PFSK-1 (cell line): ENCODE measurements around the gene DNM1.

Experiments used
- POLR2AphosphoS5 ChIP-seq: IDR thresholded peaks from 2 replicates; pipeline ENCODE4 v1.6.1; 2012; ENCODE audit warnings: low read depth, mild to moderate bottlenecking, control low read depth, low read length, moderate library complexity
- SIN3A ChIP-seq: IDR thresholded peaks from 2 replicates; pipeline ENCODE4 v1.6.1; 2012; ENCODE audit warnings: mild to moderate bottlenecking, low read length, moderate library complexity, borderline replicate concordance; ENCODE audit not compliant: insufficient read depth
- TAF1 ChIP-seq: IDR thresholded peaks from 2 replicates; pipeline ENCODE4 v1.6.1; 2012; ENCODE audit warnings: low read length, control low read depth, borderline replicate concordance; ENCODE audit not compliant: insufficient read depth
- TF ChIP-seq, protein P1 (sequence below), 2 experiments: IDR thresholded peaks; 2 replicates each; pipeline versions ENCODE4 v1.6.1 to v1.8.0; 2011 to 2012; ENCODE audit warnings: low read depth in 2 of 2, low read length in 2 of 2, control low read depth in 1 of 2, inconsistent platforms in 1 of 2, mild to moderate bottlenecking in 1 of 2, moderate library complexity in 1 of 2; ENCODE audit not compliant: insufficient read depth in 1 of 2

DNA sequence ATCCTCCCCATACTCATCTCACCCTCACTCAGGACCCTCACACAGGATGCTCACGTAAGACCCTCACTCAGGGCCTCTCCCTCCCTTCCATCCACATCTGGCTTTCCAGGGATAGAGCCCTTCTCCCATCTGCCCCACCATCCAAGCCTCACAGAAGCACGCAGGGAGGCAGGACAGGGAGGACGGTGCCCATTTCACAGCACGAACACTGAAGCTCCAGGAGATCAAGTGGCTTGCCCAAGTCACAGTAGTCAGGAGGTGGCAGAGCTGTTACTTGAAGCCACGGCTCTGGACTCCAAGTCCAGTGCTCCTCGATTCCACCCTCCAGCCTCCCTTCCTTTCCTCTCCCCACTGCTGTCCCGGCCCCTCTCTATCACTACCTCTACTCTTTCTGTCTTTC, 21.7 kb downstream of the DNM1 start:
- no peak for TF ChIP-seq TAF1
- no peak for TF ChIP-seq POLR2AphosphoS5
- TF ChIP-seq, protein P1, sequence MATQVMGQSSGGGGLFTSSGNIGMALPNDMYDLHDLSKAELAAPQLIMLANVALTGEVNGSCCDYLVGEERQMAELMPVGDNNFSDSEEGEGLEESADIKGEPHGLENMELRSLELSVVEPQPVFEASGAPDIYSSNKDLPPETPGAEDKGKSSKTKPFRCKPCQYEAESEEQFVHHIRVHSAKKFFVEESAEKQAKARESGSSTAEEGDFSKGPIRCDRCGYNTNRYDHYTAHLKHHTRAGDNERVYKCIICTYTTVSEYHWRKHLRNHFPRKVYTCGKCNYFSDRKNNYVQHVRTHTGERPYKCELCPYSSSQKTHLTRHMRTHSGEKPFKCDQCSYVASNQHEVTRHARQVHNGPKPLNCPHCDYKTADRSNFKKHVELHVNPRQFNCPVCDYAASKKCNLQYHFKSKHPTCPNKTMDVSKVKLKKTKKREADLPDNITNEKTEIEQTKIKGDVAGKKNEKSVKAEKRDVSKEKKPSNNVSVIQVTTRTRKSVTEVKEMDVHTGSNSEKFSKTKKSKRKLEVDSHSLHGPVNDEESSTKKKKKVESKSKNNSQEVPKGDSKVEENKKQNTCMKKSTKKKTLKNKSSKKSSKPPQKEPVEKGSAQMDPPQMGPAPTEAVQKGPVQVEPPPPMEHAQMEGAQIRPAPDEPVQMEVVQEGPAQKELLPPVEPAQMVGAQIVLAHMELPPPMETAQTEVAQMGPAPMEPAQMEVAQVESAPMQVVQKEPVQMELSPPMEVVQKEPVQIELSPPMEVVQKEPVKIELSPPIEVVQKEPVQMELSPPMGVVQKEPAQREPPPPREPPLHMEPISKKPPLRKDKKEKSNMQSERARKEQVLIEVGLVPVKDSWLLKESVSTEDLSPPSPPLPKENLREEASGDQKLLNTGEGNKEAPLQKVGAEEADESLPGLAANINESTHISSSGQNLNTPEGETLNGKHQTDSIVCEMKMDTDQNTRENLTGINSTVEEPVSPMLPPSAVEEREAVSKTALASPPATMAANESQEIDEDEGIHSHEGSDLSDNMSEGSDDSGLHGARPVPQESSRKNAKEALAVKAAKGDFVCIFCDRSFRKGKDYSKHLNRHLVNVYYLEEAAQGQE (IDR thresholded peaks at IDR 0.05; ENCODE audit: insufficient read depth in 1 of 2, low read depth in 2 of 2, low read length in 2 of 2): no peak
- no peak for TF ChIP-seq SIN3A
